ENCODE data around the gene HOXC10.

GRCh38 chr12:53944907-53945847 lies 39.8 kb upstream of the HOXC10 start:
- no peak for TF ChIP-seq YY1 (IDR thresholded peaks at IDR 0.05; ENCODE audit: low read depth, low read length)
- TF ChIP-seq POLR2A (IDR thresholded peaks at IDR 0.05; ENCODE audit: low read depth, low read length): no peak
- no peak for TF ChIP-seq NKRF (conservative IDR thresholded peaks at IDR 0.05)
- no peak for TF ChIP-seq ATF2 (IDR thresholded peaks at IDR 0.05; ENCODE audit: low read length)
- TF ChIP-seq MLLT1 (IDR thresholded peaks at IDR 0.05): no peak
- no peak for TF ChIP-seq CBX3 (IDR thresholded peaks at IDR 0.05; ENCODE audit: borderline replicate concordance, low read depth)
